Stomach (tissue), 4 donors: ENCODE measurements around the gene INSM1.

Experiments
- EP300 ChIP-seq: sonication (generic); formaldehyde crosslinking; IDR thresholded peaks from one replicate; pipeline ENCODE4 v1.6.1; 2017; ENCODE audit warnings: antibody characterized with exemption
- POLR2A ChIP-seq, 4 donors: fragments of 450-650 bp; IDR thresholded peaks; one replicate each; pipeline ENCODE4 v1.6.1; 2016; ENCODE audit warnings: antibody characterized with exemption in 4 of 4, control low read depth in 2 of 4, mild to moderate bottlenecking in 1 of 4, moderate library complexity in 1 of 4
- POLR2AphosphoS5 ChIP-seq, 3 donors: sonication (generic); formaldehyde crosslinking; IDR thresholded peaks; one replicate each; pipeline ENCODE4 v1.6.1; 2016; ENCODE audit warnings: antibody characterized with exemption in 3 of 3
- TF ChIP-seq, protein P1 (sequence below), 7 experiments: fragments of 450-650 bp in 4 of 7; fragments of 200-600 bp in 3 of 7; sonication (generic) in 3 of 7; IDR thresholded peaks; one replicate each; pipeline ENCODE4 v1.5.1; 2016 to 2019; ENCODE audit warnings: antibody characterized with exemption in 7 of 7, control low read depth in 2 of 7, mild to moderate bottlenecking in 1 of 7

DNA sequence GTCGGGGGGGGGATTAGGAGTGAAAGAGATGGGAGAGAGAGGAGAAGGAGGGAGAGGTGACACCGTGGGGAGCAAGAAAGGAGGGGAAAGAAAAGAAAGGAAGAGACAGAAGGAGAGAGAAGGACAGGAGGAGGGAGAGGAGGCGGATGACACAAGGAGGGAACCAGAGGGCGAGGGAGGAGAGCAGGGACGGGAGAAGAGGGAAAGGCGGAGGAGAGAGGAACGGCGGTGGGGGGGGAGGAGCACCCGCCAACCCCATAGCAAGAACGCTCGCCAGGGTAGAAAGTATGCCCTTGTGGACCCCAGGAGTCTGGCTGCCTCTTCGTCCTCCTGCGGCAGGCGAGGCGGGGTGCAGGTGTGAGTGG lies 4.5 kb upstream of the INSM1 start:
- TF ChIP-seq POLR2A (IDR thresholded peaks at IDR 0.05) (no peak), EP300 (no peak), POLR2AphosphoS5 (IDR thresholded peaks at IDR 0.05) (no peak)
- TF ChIP-seq, protein P1, sequence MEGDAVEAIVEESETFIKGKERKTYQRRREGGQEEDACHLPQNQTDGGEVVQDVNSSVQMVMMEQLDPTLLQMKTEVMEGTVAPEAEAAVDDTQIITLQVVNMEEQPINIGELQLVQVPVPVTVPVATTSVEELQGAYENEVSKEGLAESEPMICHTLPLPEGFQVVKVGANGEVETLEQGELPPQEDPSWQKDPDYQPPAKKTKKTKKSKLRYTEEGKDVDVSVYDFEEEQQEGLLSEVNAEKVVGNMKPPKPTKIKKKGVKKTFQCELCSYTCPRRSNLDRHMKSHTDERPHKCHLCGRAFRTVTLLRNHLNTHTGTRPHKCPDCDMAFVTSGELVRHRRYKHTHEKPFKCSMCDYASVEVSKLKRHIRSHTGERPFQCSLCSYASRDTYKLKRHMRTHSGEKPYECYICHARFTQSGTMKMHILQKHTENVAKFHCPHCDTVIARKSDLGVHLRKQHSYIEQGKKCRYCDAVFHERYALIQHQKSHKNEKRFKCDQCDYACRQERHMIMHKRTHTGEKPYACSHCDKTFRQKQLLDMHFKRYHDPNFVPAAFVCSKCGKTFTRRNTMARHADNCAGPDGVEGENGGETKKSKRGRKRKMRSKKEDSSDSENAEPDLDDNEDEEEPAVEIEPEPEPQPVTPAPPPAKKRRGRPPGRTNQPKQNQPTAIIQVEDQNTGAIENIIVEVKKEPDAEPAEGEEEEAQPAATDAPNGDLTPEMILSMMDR (IDR thresholded peaks at IDR 0.05): no peak
